Stimulated activated CD4-positive, alpha-beta T cell treated with anti-CD3 and anti-CD28 coated beads, Interleukin-4, amount 100 ng/mL, for 48 hours (primary cell): Measurements from ENCODE around the gene SLU7.

ENCODE experiments used
- DNase-seq, 2 donors: peaks; one replicate each; pipeline ENCODE4 v3.0.0-alpha.2; 2020; ENCODE audit warnings: low read depth in 2 of 2

SLU7 gene

GRCh38 chr5:160367261-160367660 lies 51.6 kb downstream of the SLU7 start:
- DNase-seq = no peak

- DNase-seq = no peak
These were observed 52.7 kb downstream of the SLU7 start for GRCh38 chr5:160366230-160366629.

- no peak for DNase-seq
These were observed 55.1 kb downstream of the SLU7 start for GRCh38 chr5:160363660-160364395.

- DNase-seq = no peak
These were observed 55.7 kb downstream of the SLU7 start for GRCh38 chr5:160363211-160363610.

- DNase-seq = no peak
These were observed 57.2 kb downstream of the SLU7 start for GRCh38 chr5:160361624-160362228.

- no peak for DNase-seq
These were observed 58.6 kb downstream of the SLU7 start for GRCh38 chr5:160360310-160360709.

GRCh38 chr5:160359816-160360215 lies 59.1 kb downstream of the SLU7 start:
- no peak for DNase-seq

GRCh38 chr5:160359242-160359641 lies 59.6 kb downstream of the SLU7 start:
- DNase-seq = no peak

GRCh38 chr5:160357861-160358411 lies 60.9 kb downstream of the SLU7 start:
- no peak for DNase-seq

GRCh38 chr5:160357394-160357793 lies 61.5 kb downstream of the SLU7 start:
- DNase-seq = no peak

- no peak for DNase-seq
These were observed 62.1 kb downstream of the SLU7 start for GRCh38 chr5:160356550-160357347.

GRCh38 chr5:160354666-160355065 lies 64.2 kb downstream of the SLU7 start:
- DNase-seq = no peak

GRCh38 chr5:160353379-160353778 lies 65.5 kb downstream of the SLU7 start:
- no peak for DNase-seq

- no peak for DNase-seq
These were observed 66.6 kb downstream of the SLU7 start for GRCh38 chr5:160352308-160352707.
